H1 (cell line): ENCODE measurements around the gene LTN1. TPM values are rescaled to one million over a fixed set of nuclear protein-coding genes. Genes with fewer than 3 reads are reported as not detected.

Experiments
- CHD1 ChIP-seq: IDR thresholded peaks from 2 replicates; pipeline ENCODE4 v1.6.1; 2012; ENCODE audit warnings: low read depth, low read length, improper control_type of control experiment
- EGR1 ChIP-seq: IDR thresholded peaks from 2 replicates; pipeline ENCODE4 v1.6.1; 2011; ENCODE audit warnings: low read depth, low read length, borderline replicate concordance
- RAD21 ChIP-seq, 2 experiments: IDR thresholded peaks in 1 of 2; conservative IDR thresholded peaks in 1 of 2; 2 replicates each; pipeline ENCODE4 v1.6.1; 2011; ENCODE audit warnings: low read depth in 2 of 2, low read length in 2 of 2, improper control_type of control experiment in 1 of 2, inconsistent platforms in 1 of 2, mild to moderate bottlenecking in 1 of 2, moderate library complexity in 1 of 2
- RXRA ChIP-seq: IDR thresholded peaks from 2 replicates; pipeline ENCODE4 v1.6.1; 2011; ENCODE audit warnings: low read depth, mild to moderate bottlenecking, low read length, moderate library complexity; ENCODE audit not compliant: insufficient read depth
- SIN3A ChIP-seq, 2 experiments: IDR thresholded peaks in 1 of 2; conservative IDR thresholded peaks in 1 of 2; 2 replicates each; pipeline ENCODE4 v1.6.1; 2011 to 2012; ENCODE audit warnings: low read length in 2 of 2, improper control_type of control experiment in 1 of 2, low read depth in 1 of 2, mild to moderate bottlenecking in 1 of 2
- SP2 ChIP-seq: IDR thresholded peaks from 2 replicates; pipeline ENCODE4 v1.6.1; 2012; ENCODE audit warnings: mild to moderate bottlenecking, low read length, inconsistent platforms
- ZNF274 ChIP-seq: IDR thresholded peaks from 2 replicates; pipeline ENCODE4 v1.7.0; 2012; ENCODE audit warnings: low read length, borderline replicate concordance; ENCODE audit errors: extremely low read depth
- polyA plus RNA-seq, 7 experiments: library from polyadenylated mRNA; depleted of rRNA in 3 of 7; stranded (reverse) in 5 of 7; unstranded in 2 of 7; fragments of >200 nt in 5 of 7; fragments of 200-250 nt in 2 of 7; gene quantifications; 1 replicate in 5 of 7; 2 replicates in 1 of 7; 4 replicates in 1 of 7; pipeline versions ENCODE4 v1.2.1 to v1.2.3, GENCODE V29; 2011 to 2013; ENCODE audit warnings: missing spikeins in 2 of 7, mixed read lengths in 2 of 7
- total RNA-seq: library from RNA; stranded (reverse); fragmentation: NEBNext Ultra II Directional; extraction: Animal tissue kit (Norgen Biotek cat#: 25700); gene quantifications from 2 replicates; pipeline ENCODE4 v1.2.1, GENCODE V29; 2021
- TF ChIP-seq, protein P1 (sequence below), 3 experiments: IDR thresholded peaks; 1 replicate in 2 of 3; 2 replicates in 1 of 3; pipeline versions ENCODE4 v1.5.1 to v1.6.1; 2011; ENCODE audit warnings: low read length in 3 of 3, mild to moderate bottlenecking in 3 of 3, inconsistent platforms in 2 of 3, low read depth in 1 of 3, moderate library complexity in 1 of 3; ENCODE audit not compliant: insufficient read depth in 1 of 3; ENCODE audit errors: control extremely low read depth in 1 of 3

LTN1 gene
- total and polyA plus RNA-seq, 2 of the 8 experiments (the other 6 are each of a cell fraction or from before 2014, with no cell fraction given) = 3.2 to 23.5 TPM

DNA sequence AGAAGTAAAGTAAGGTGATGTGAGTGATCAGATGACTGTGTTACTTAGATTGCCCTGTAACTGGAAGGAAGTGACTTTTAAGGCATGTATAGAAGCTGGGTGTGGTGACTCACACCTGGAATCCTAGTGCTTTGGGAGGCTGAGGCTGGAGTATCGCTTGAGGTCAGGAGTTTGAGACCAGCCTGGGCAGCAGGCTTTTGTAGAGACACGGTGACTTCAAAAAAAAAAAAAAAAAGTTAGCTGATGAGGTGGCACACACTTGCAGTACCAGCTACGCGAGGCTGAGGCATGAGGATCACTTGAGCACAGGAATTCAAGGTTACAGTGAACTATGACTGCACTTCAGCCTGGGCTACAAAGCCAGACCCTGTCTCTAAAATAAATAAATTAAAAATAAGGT, 29.5 kb upstream of the LTN1 start (continued):
- TF ChIP-seq, protein P1, sequence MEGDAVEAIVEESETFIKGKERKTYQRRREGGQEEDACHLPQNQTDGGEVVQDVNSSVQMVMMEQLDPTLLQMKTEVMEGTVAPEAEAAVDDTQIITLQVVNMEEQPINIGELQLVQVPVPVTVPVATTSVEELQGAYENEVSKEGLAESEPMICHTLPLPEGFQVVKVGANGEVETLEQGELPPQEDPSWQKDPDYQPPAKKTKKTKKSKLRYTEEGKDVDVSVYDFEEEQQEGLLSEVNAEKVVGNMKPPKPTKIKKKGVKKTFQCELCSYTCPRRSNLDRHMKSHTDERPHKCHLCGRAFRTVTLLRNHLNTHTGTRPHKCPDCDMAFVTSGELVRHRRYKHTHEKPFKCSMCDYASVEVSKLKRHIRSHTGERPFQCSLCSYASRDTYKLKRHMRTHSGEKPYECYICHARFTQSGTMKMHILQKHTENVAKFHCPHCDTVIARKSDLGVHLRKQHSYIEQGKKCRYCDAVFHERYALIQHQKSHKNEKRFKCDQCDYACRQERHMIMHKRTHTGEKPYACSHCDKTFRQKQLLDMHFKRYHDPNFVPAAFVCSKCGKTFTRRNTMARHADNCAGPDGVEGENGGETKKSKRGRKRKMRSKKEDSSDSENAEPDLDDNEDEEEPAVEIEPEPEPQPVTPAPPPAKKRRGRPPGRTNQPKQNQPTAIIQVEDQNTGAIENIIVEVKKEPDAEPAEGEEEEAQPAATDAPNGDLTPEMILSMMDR (IDR thresholded peaks at IDR 0.05; ENCODE audit: control extremely low read depth in 1 of 3, insufficient read depth in 1 of 3, low read depth in 1 of 3, low read length in 3 of 3) = no peak
- TF ChIP-seq SIN3A (conservative IDR thresholded peaks at IDR 0.05 in 1 of 2, IDR thresholded peaks at IDR 0.05 in 1 of 2; ENCODE audit: low read depth in 1 of 2, low read length in 2 of 2) (no peak), SP2 (no peak), CHD1 (no peak), RAD21 (IDR thresholded peaks at IDR 0.05 in 1 of 2, conservative IDR thresholded peaks at IDR 0.05 in 1 of 2; ENCODE audit: low read depth in 2 of 2, low read length in 2 of 2) (no peak), RXRA (no peak), EGR1 (no peak), ZNF274 (no peak)
